HEK293 (cell line): ENCODE results near the gene C1orf167.
A peak's percentile ranks its signal among the peaks of the same experiment; 100 is the strongest.

Source experiments
- CTCF ChIA-PET: fragments of 350-600 bp; formaldehyde crosslinking; extraction: SDS; loops from one replicate; lab custom pipeline; 2021; ENCODE audit warnings: antibody characterized with exemption; lab: Yijun Ruan, JAX
- POLR2A ChIA-PET: fragments of 300-600 bp; formaldehyde crosslinking; extraction: SDS; loops from one replicate; lab custom pipeline; 2020; ENCODE audit warnings: antibody characterized with exemption, inconsistent platforms; lab: Yijun Ruan, JAX
- H3K27ac ChIP-seq: fragments of 200-500 bp; sonication (Bioruptor generic); 2 replicates; pipeline ENCODE4 v1.5.1; 2014; ENCODE audit warnings: low read depth, low read length, control low read depth, inconsistent platforms; ENCODE audit errors: extremely low read depth
- H3K36me3 ChIP-seq, 2 experiments: fragments of 200-500 bp in 1 of 2; sonication (Bioruptor generic) in 1 of 2; 1 replicate in 1 of 2; 2 replicates in 1 of 2; pipeline ENCODE4 v1.5.1; 2014 to 2017; ENCODE audit warnings: inconsistent platforms in 2 of 2, low read length in 2 of 2; ENCODE audit not compliant: control insufficient read depth in 2 of 2, insufficient read depth in 1 of 2
- H3K4me1 ChIP-seq: fragments of 200-500 bp; sonication (Bioruptor generic); 2 replicates; pipeline ENCODE4 v1.5.1; 2014; ENCODE audit warnings: mild to moderate bottlenecking, low read length, inconsistent platforms; ENCODE audit not compliant: control insufficient read depth, insufficient read depth
- H3K4me3 ChIP-seq: 2 replicates; pipeline ENCODE4 v1.5.1; 2011; ENCODE audit warnings: low read depth, mild to moderate bottlenecking, control low read depth, low read length, moderate library complexity
- H3K9me3 ChIP-seq: fragments of 200-500 bp; sonication (Bioruptor generic); 2 replicates; pipeline ENCODE4 v1.5.1; 2014; ENCODE audit warnings: low read depth, low read length, inconsistent platforms; ENCODE audit not compliant: control insufficient read depth, insufficient read depth
- GLIS2 ChIP-seq: fragments of 450-650 bp; formaldehyde crosslinking; IDR thresholded peaks from 2 replicates; pipeline ENCODE4 v1.5.1; 2016; ENCODE audit warnings: missing biosample characterization, missing genetic modification characterization
- KLF1 ChIP-seq: fragments of 450-650 bp; formaldehyde crosslinking; IDR thresholded peaks from 2 replicates; pipeline ENCODE4 v1.5.1; 2016; ENCODE audit warnings: missing biosample characterization, missing genetic modification characterization
- RBAK ChIP-seq: fragments of 450-650 bp; formaldehyde crosslinking; IDR thresholded peaks from 2 replicates; pipeline ENCODE4 v1.5.1; 2016; ENCODE audit warnings: missing biosample characterization, missing genetic modification characterization
- REPIN1 ChIP-seq: fragments of 450-650 bp; formaldehyde crosslinking; IDR thresholded peaks from 2 replicates; pipeline ENCODE4 v1.5.1; 2017; ENCODE audit warnings: missing biosample characterization, missing genetic modification characterization, low read depth
- SALL2 ChIP-seq: fragments of 450-650 bp; formaldehyde crosslinking; IDR thresholded peaks from 2 replicates; pipeline ENCODE4 v1.5.0; 2017; ENCODE audit warnings: missing biosample characterization, mild to moderate bottlenecking, missing genetic modification characterization, borderline replicate concordance
- SCRT2 ChIP-seq: fragments of 450-650 bp; formaldehyde crosslinking; IDR thresholded peaks from 2 replicates; pipeline ENCODE4 v1.5.1; 2016; ENCODE audit warnings: missing biosample characterization, missing genetic modification characterization
- ZBTB7A ChIP-seq: fragments of 450-650 bp; formaldehyde crosslinking; IDR thresholded peaks from 2 replicates; pipeline ENCODE4 v1.5.1; 2016; ENCODE audit warnings: low read depth, missing biosample characterization, missing genetic modification characterization
- ZIC2 ChIP-seq: fragments of 450-650 bp; formaldehyde crosslinking; IDR thresholded peaks from 2 replicates; pipeline ENCODE4 v1.5.1; 2016; ENCODE audit warnings: missing biosample characterization, missing genetic modification characterization
- ZNF132 ChIP-seq: fragments of 450-650 bp; formaldehyde crosslinking; IDR thresholded peaks from 2 replicates; pipeline ENCODE4 v1.5.1; 2017; ENCODE audit warnings: missing biosample characterization, missing genetic modification characterization, borderline replicate concordance
- ZNF155 ChIP-seq: fragments of 450-650 bp; formaldehyde crosslinking; IDR thresholded peaks from 2 replicates; pipeline ENCODE4 v1.5.1; 2016; ENCODE audit warnings: missing biosample characterization, missing genetic modification characterization
- ZNF19 ChIP-seq: fragments of 450-650 bp; formaldehyde crosslinking; IDR thresholded peaks from 2 replicates; pipeline ENCODE4; 2016; ENCODE audit warnings: missing biosample characterization, missing genetic modification characterization, low read depth
- ZNF311 ChIP-seq: fragments of 450-650 bp; formaldehyde crosslinking; IDR thresholded peaks from 2 replicates; pipeline ENCODE4 v1.5.1; 2017; ENCODE audit warnings: missing biosample characterization, missing genetic modification characterization, borderline replicate concordance
- ZNF600 ChIP-seq: fragments of 450-650 bp; formaldehyde crosslinking; IDR thresholded peaks from 2 replicates; pipeline ENCODE4 v1.5.1; 2016; ENCODE audit warnings: missing biosample characterization, missing genetic modification characterization
- ZNF76 ChIP-seq: fragments of 450-650 bp; formaldehyde crosslinking; IDR thresholded peaks from 2 replicates; pipeline ENCODE4; 2016; ENCODE audit warnings: low read depth, missing biosample characterization, missing genetic modification characterization, borderline replicate concordance
- TF ChIP-seq, protein P1 (sequence below): fragments of 450-650 bp; formaldehyde crosslinking; IDR thresholded peaks from 2 replicates; pipeline ENCODE4 v1.5.1; 2017; ENCODE audit warnings: missing biosample characterization, missing genetic modification characterization
- TF ChIP-seq, protein P2 (sequence below): fragments of 450-650 bp; formaldehyde crosslinking; IDR thresholded peaks from 2 replicates; pipeline ENCODE4 v1.5.1; 2016; ENCODE audit warnings: missing biosample characterization, missing genetic modification characterization
- TF ChIP-seq, protein P3 (sequence below): fragments of 450-650 bp; formaldehyde crosslinking; IDR thresholded peaks from 2 replicates; pipeline ENCODE4 v1.5.1; 2016; ENCODE audit warnings: missing biosample characterization, missing genetic modification characterization

C1orf167 gene

DNA sequence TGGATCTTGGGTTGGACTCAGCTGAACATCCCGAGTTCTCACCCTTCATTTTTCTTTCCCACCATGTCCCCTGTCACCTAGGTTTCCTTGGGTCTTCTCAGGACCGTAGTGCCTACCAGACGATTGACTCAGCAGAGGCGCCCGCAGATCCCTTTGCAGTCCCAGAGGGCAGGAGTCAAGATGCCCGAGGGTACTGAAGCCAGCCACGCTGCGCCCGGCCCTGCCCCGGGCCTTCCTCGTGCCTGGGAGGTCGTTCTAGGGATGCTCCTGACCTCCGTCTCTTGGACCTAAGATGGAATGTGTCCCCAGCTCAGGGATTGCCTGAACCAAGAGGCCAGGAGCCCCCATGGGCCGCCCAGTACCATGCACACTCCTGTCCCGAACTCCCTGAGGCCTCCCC, 12.0 kb upstream of the C1orf167 start (continued):
- TF ChIP-seq ZBTB7A (tag by site-specific recombination): no peak
- TF ChIP-seq ZNF132 (tag by site-specific recombination): no peak
- TF ChIP-seq ZNF600 (tag by site-specific recombination): no peak
- TF ChIP-seq, all 188 proteins: peak for 0

DNA sequence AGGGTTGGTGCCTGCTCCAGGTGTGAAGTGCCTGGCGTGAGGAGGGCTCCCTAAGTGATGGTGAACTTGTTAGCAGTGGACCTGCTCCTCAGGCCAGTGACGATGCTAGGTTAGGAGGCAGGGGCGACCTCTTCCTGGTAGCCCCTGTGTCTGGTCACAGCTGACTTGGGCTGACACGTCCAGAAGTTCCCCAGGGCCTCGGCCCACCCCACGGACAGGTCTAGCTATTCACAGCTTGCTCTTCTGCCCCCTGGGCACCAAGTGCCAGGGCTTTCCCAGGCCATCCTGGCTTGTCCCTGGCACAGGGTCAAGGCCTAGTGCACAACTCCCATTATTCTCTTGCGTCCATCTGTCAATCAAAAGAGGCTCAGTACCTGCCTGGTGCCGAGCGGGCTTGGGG, 10.9 kb upstream of the C1orf167 start:
- CTCF ChIA-PET: interaction anchor here (0.7 to 1.7 kb wide), 3 partner anchors 34 to 714 kb away, joined by 3 to 5 read pairs (median 4); no protein-coding TSS in a partner anchor
- POLR2A ChIA-PET: no interaction called here
- H3K27ac ChIP-seq: no peak overlapping the region
- H3K4me3 ChIP-seq: no peak overlapping the region
- H3K36me3 ChIP-seq: peaks cover 0 to 37% of the 10 kb centered on the region in 2 experiments; a peak in 1 of 3 replicates
- no peaks in the 10 kb centered on the region for H3K9me3 ChIP-seq
- TF ChIP-seq ZNF19 (tag by site-specific recombination) (no peak), RBAK (tag by site-specific recombination) (no peak), ZNF311 (no peak), SALL2 (no peak), KLF1 (tag by site-specific recombination) (no peak), ZNF155 (tag by site-specific recombination) (no peak), SCRT2 (tag by site-specific recombination) (no peak), GLIS2 (tag by site-specific recombination) (no peak)
- TF ChIP-seq, protein P1, sequence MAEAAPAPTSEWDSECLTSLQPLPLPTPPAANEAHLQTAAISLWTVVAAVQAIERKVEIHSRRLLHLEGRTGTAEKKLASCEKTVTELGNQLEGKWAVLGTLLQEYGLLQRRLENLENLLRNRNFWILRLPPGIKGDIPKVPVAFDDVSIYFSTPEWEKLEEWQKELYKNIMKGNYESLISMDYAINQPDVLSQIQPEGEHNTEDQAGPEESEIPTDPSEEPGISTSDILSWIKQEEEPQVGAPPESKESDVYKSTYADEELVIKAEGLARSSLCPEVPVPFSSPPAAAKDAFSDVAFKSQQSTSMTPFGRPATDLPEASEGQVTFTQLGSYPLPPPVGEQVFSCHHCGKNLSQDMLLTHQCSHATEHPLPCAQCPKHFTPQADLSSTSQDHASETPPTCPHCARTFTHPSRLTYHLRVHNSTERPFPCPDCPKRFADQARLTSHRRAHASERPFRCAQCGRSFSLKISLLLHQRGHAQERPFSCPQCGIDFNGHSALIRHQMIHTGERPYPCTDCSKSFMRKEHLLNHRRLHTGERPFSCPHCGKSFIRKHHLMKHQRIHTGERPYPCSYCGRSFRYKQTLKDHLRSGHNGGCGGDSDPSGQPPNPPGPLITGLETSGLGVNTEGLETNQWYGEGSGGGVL (tag by site-specific recombination): no peak
- TF ChIP-seq, protein P2, sequence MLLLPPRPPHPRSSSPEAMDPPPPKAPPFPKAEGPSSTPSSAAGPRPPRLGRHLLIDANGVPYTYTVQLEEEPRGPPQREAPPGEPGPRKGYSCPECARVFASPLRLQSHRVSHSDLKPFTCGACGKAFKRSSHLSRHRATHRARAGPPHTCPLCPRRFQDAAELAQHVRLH (tag by site-specific recombination): no peak
- TF ChIP-seq, protein P3, sequence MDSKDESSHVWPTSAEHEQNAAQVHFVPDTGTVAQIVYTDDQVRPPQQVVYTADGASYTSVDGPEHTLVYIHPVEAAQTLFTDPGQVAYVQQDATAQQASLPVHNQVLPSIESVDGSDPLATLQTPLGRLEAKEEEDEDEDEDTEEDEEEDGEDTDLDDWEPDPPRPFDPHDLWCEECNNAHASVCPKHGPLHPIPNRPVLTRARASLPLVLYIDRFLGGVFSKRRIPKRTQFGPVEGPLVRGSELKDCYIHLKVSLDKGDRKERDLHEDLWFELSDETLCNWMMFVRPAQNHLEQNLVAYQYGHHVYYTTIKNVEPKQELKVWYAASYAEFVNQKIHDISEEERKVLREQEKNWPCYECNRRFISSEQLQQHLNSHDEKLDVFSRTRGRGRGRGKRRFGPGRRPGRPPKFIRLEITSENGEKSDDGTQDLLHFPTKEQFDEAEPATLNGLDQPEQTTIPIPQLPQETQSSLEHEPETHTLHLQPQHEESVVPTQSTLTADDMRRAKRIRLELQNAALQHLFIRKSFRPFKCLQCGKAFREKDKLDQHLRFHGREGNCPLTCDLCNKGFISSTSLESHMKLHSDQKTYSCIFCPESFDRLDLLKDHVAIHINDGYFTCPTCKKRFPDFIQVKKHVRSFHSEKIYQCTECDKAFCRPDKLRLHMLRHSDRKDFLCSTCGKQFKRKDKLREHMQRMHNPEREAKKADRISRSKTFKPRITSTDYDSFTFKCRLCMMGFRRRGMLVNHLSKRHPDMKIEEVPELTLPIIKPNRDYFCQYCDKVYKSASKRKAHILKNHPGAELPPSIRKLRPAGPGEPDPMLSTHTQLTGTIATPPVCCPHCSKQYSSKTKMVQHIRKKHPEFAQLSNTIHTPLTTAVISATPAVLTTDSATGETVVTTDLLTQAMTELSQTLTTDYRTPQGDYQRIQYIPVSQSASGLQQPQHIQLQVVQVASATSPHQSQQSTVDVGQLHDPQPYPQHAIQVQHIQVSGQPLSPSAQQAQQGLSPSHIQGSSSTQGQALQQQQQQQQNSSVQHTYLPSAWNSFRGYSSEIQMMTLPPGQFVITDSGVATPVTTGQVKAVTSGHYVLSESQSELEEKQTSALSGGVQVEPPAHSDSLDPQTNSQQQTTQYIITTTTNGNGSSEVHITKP (tag by site-specific recombination): no peak
- H3K4me1 ChIP-seq: no peaks in the 10 kb centered on the region

DNA sequence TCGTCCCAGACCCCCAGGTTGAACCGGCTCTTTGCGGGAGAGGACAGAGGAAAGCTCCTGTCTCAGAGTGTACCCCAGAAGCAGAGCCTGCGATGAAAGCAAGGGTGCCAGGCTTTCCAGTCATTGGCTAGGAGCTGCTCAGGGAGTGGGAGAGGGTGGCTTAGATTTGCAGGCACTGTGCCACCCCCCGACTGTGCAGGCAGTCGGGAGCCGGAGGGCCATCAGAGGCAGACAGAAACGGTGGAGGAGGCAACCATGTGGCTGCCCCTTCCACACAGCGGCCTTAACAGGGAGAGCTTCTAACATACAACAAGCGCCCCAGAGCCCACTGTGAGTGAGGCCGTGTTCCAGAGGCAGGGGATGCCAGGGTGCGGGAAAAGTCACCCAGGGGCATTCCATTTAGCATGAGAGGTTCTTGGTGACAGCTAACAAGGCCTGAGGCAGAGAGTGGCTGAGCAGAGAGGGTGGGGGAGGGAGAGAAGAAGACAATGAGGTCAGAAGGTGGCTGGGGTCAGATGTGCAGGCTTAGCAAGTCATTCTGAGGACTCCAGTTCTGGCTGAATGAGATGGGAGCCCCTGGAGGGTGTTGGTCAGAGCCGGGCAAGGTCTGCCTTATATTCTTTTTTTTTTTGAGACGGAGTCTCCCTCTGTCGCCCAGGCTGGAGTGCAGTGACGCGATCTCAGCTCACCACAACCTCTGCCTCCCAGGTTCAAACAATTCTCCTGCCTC, 9.5 kb upstream of the C1orf167 start:
- TF ChIP-seq ZNF76 (tag by site-specific recombination) (no peak), ZIC2 (tag by site-specific recombination) (peak; percentile 14; the same call in 1 of the 2 replicates), REPIN1 (tag by site-specific recombination) (no peak)
- H3K4me1 ChIP-seq: no peaks in the 10 kb centered on the region
- H3K27ac ChIP-seq: no peak overlapping the region
- H3K9me3 ChIP-seq: no peaks in the 10 kb centered on the region
- ChIA-PET CTCF (interaction anchor here (1.7 kb wide), 1 partner anchor 34 kb away, joined by 5 read pairs; no protein-coding TSS in a partner anchor), POLR2A (no interaction called here)
- peaks cover 0 to 32% of the 10 kb centered on the region in 2 experiments; a peak in 1 of 3 replicates for H3K36me3 ChIP-seq
- H3K4me3 ChIP-seq: no peak overlapping the region
